HG03097 (cell line): Measurements from ENCODE around the gene HOXD11.

Experiments used
- ATAC-seq: cut with Tn5 transposase; IDR thresholded peaks from one replicate; pipeline ENCODE4 v1.9.1; 2021; ENCODE audit not compliant: unreplicated experiment, low FRiP score

HOXD11 gene

GRCh38 chr2:176117823-176118371, 10.8 kb downstream of the HOXD11 start:
- no peak for ATAC-seq

GRCh38 chr2:176118601-176119339, 11.7 kb downstream of the HOXD11 start:
- ATAC-seq = no peak

GRCh38 chr2:176120364-176121189, 13.5 kb downstream of the HOXD11 start:
- ATAC-seq = no peak

- no peak for ATAC-seq
These were observed 14.3 kb downstream of the HOXD11 start for GRCh38 chr2:176121190-176122051.

- ATAC-seq = no peak
These were observed 15.1 kb downstream of the HOXD11 start for GRCh38 chr2:176122052-176122682.

- ATAC-seq = no peak
These were observed 15.8 kb downstream of the HOXD11 start, which contains the start of gene HOXD9 for GRCh38 chr2:176122683-176123410. Gene HOXD9, plus strand, starts transcription at chr2:176122719. Its CDS starts 50 bp downstream, at chr2:176122769.

GRCh38 chr2:176123411-176124109, 16.5 kb downstream of the HOXD11 start:
- no peak for ATAC-seq

- no peak for ATAC-seq
These were observed 17.2 kb downstream of the HOXD11 start for GRCh38 chr2:176124110-176124946.

- no peak for ATAC-seq
These were observed 18.1 kb downstream of the HOXD11 start for GRCh38 chr2:176124947-176125771.

- no peak for ATAC-seq
These were observed 18.6 kb downstream of the HOXD11 start for GRCh38 chr2:176125772-176126054.

GRCh38 chr2:176126929-176127773, 20.1 kb downstream of the HOXD11 start:
- no peak for ATAC-seq

- no peak for ATAC-seq
These were observed 20.6 kb downstream of the HOXD11 start for GRCh38 chr2:176127774-176128072.

GRCh38 chr2:176128172-176128981, 21.3 kb downstream of the HOXD11 start:
- ATAC-seq = no peak

GRCh38 chr2:176128982-176129796, 22.1 kb downstream of the HOXD11 start, which contains the start of gene HOXD8:
Gene HOXD8, plus strand, starts transcription at chr2:176129705. Its CDS starts 662 bp downstream, at chr2:176130367.
- ATAC-seq = no peak

- ATAC-seq = no peak
These were observed 22.7 kb downstream of the HOXD11 start for GRCh38 chr2:176129813-176130146.
